DOHH2 (cell line): Measurements from ENCODE around the gene MYH11.
"Not testable (repeated sequence)": the region's sequence is repeated elsewhere in the genome, so short reads cannot be mapped to it uniquely, and the experiment has no call there.

Source experiments
- CTCF ChIP-seq: fragments of 200-600 bp; sonication (generic); IDR thresholded peaks from one replicate; pipeline ENCODE4 v1.5.1; 2014; ENCODE audit warnings: antibody characterized with exemption, mild to moderate bottlenecking, low read depth, low read length; ENCODE audit not compliant: poor library complexity, severe bottlenecking
- EZH2phosphoT487 ChIP-seq: fragments of 200-600 bp; sonication (generic); IDR thresholded peaks from 2 replicates; pipeline ENCODE4 v1.6.1; 2017; ENCODE audit warnings: borderline replicate concordance, mild to moderate bottlenecking, antibody characterized with exemption, low read length, moderate library complexity, mixed read lengths

DNA sequence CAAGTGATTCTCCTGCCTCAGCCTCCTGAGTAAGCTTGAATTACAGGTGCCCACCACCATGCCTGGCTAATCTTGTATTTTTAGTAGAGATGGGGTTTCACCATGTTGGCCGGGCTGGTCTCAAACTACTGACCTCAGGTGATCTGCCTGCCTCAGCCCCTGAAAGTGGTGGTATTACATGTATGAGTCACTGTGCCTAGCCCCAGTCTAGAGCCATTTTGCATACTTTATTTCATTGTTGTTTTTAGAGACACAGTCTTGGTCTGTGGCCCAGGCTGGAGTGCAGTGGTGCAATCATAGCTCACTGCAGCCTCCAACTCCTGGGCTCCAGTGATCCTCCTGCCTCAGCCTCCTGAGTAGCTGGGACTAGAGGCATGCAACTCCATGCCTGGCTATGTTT, 164.3 kb downstream of the MYH11 start:
- not testable (repeated sequence) for TF ChIP-seq CTCF, EZH2phosphoT487
